ENCODE results near the gene CCL5.

- no peak for TF ChIP-seq TCF7L2 (IDR thresholded peaks at IDR 0.05; ENCODE audit: borderline replicate concordance, extremely low read depth, insufficient read depth, insufficient read length)
- TF ChIP-seq CTCF (IDR thresholded peaks at IDR 0.05 in 2 of 3, conservative IDR thresholded peaks at IDR 0.05 in 1 of 3; ENCODE audit: borderline replicate concordance in 1 of 3, insufficient read depth in 1 of 3, low read depth in 2 of 3, low read length in 2 of 3), result no peak
- no peak for TF ChIP-seq ZFX (IDR thresholded peaks at IDR 0.05)
- no peak for TF ChIP-seq EZH2 (IDR thresholded peaks at IDR 0.05)
- TF ChIP-seq ATF3 (IDR thresholded peaks at IDR 0.05), result no peak
- TF ChIP-seq JUND (IDR thresholded peaks at IDR 0.05), result no peak
These were observed at the start of gene CCL5 for GRCh38 chr17:35879773-35880654.

Measured in HCT116 (cell line).